Natural killer cell (primary cell): ENCODE results near the gene PHACTR4. TPM values are rescaled to one million over a fixed set of nuclear protein-coding genes. Genes with fewer than 3 reads are reported as not detected.
A peak's percentile ranks its signal among the peaks of the same experiment; 100 is the strongest.

Experiments used
- ATAC-seq, 3 donors: fragments of 150-1000 bp in 2 of 3; fragments of 200-7000 bp in 1 of 3; cut with Tn5 transposase; 1 replicate in 1 of 3; 2 replicates in 2 of 3; pipeline ENCODE4 v1.10.0; 2021; ENCODE audit warnings: mild to moderate bottlenecking in 2 of 3, moderate library complexity in 2 of 3
- DNase-seq, 2 donors: peaks; one replicate each; pipeline versions ENCODE4 v3.0.0 to v3.0.0-alpha.2; 2013 to 2021; ENCODE audit warnings: mixed read lengths in 1 of 2
- H3K27ac ChIP-seq: one replicate; pipeline ENCODE4 v1.5.1; 2013; ENCODE audit warnings: mild to moderate bottlenecking, low read length
- H3K27me3 ChIP-seq: one replicate; pipeline ENCODE4 v1.6.1; 2013; ENCODE audit warnings: low read length; ENCODE audit not compliant: control insufficient read depth, insufficient read depth
- H3K36me3 ChIP-seq: one replicate; pipeline ENCODE4 v1.6.1; 2013; ENCODE audit warnings: low read length; ENCODE audit not compliant: control insufficient read depth, insufficient read depth
- H3K4me1 ChIP-seq: one replicate; pipeline ENCODE4 v1.6.1; 2013; ENCODE audit warnings: low read length; ENCODE audit not compliant: control insufficient read depth, insufficient read depth
- H3K4me3 ChIP-seq: one replicate; pipeline ENCODE4 v1.5.1; 2013; ENCODE audit warnings: low read length
- H3K9me3 ChIP-seq: one replicate; pipeline ENCODE4 v1.6.1; 2013; ENCODE audit warnings: low read length; ENCODE audit not compliant: control insufficient read depth, insufficient read depth
- H3K27ac Mint-ChIP-seq, 2 donors: one replicate each; pipeline ENCODE4 v1.8.0; 2022; ENCODE audit warnings: mild to moderate bottlenecking in 2 of 2, mixed read lengths in 2 of 2, moderate library complexity in 1 of 2
- H3K27me3 Mint-ChIP-seq, 2 donors: one replicate each; pipeline ENCODE4 v1.8.0; 2022; ENCODE audit warnings: low read depth in 2 of 2, mixed read lengths in 2 of 2
- H3K36me3 Mint-ChIP-seq: one replicate; pipeline ENCODE4 v1.8.0; 2022; ENCODE audit warnings: mixed read lengths
- H3K4me1 Mint-ChIP-seq, 2 donors: one replicate each; pipeline ENCODE4 v1.8.0; 2022; ENCODE audit warnings: mixed read lengths in 2 of 2
- H3K4me3 Mint-ChIP-seq: one replicate; pipeline ENCODE4 v1.8.0; 2022; ENCODE audit warnings: mild to moderate bottlenecking, moderate library complexity, mixed read lengths
- H3K9me3 Mint-ChIP-seq, 2 donors: one replicate each; pipeline ENCODE4 v1.8.0; 2022; ENCODE audit warnings: mixed read lengths in 2 of 2
- CTCF ChIP-seq: fragments of 200-600 bp; IDR thresholded peaks from one replicate; pipeline ENCODE4 v1.8.0; 2022; ENCODE audit warnings: antibody characterized with exemption
- WGBS: methylation state at CpG from one replicate; pipeline ENCODE4 v1.1.7; 2013; ENCODE audit warnings: missing lambda C conversion rate; ENCODE audit not compliant: insufficient coverage; 5-methylcytosine and 5-hydroxymethylcytosine counted together
- intact Hi-C: fragments of 100-400 bp; cut with micrococcal nuclease; formaldehyde crosslinking; loops from one replicate; pipeline ENCODE4 v1.14.2; 2022
- total RNA-seq, 4 donors: library from RNA; stranded (reverse); fragments of 120-200 nt in 1 of 4; gene quantifications; one replicate each; pipeline versions ENCODE4 v1.2.3 to v1.2.4, GENCODE V29; 2013 to 2022

Gene PHACTR4
- total RNA-seq, 3 donors from 2014 or later (not counting 1 experiment from before 2014, with no cell fraction given), result 35.2 to 50.9 (median 44.2) TPM

- Mint-ChIP-seq H3K36me3 (no peaks in the 10 kb centered on the region), H3K4me1 (peaks cover 6 to 23% of the 10 kb centered on the region in 2 donors), H3K27ac (peak overlapping the region; percentile 65 to 70), H3K4me3 (no peak overlapping the region), H3K27me3 (no peaks in the 10 kb centered on the region), H3K9me3 (no peaks in the 10 kb centered on the region)
- ATAC-seq, result peak; percentile 53 to 86 (median 79)
- 38% methylated on average over 1 of the region's 1 CpG for WGBS
- no peaks in the 10 kb centered on the region for H3K27me3 ChIP-seq
- intact Hi-C loops, result no loop called here
- no peaks in the 10 kb centered on the region for H3K9me3 ChIP-seq
- no peaks in the 10 kb centered on the region for H3K36me3 ChIP-seq
- peak in 1 of 2 donors; percentile 37 for DNase-seq
- TF ChIP-seq CTCF, result no peak
- no peak overlapping the region for H3K27ac ChIP-seq
- no peaks in the 10 kb centered on the region for H3K4me1 ChIP-seq
- no peak overlapping the region for H3K4me3 ChIP-seq
These were observed 80.4 kb downstream of the PHACTR4 start for GRCh38 chr1:28449904-28450303.

GRCh38 chr1:28450561-28450960, 81.0 kb downstream of the PHACTR4 start:
- Histone ChIP-seq H3K36me3 (no peaks in the 10 kb centered on the region), H3K9me3 (no peaks in the 10 kb centered on the region), H3K27ac (no peak overlapping the region), H3K4me3 (no peak overlapping the region), H3K4me1 (no peaks in the 10 kb centered on the region), H3K27me3 (no peaks in the 10 kb centered on the region)
- DNase-seq (no peak), ATAC-seq (no peak)
- peak overlapping the region; percentile 65 to 70 for H3K27ac Mint-ChIP-seq
- H3K36me3 Mint-ChIP-seq, result no peaks in the 10 kb centered on the region
- H3K4me1 Mint-ChIP-seq, result peaks cover 9 to 25% of the 10 kb centered on the region in 2 donors
- 69% methylated on average over 4 of the region's 5 CpGs for WGBS
- H3K9me3 Mint-ChIP-seq, result no peaks in the 10 kb centered on the region
- intact Hi-C loops, result no loop called here
- H3K27me3 Mint-ChIP-seq, result no peaks in the 10 kb centered on the region
- no peak for TF ChIP-seq CTCF
- H3K4me3 Mint-ChIP-seq, result no peak overlapping the region

GRCh38 chr1:28451011-28451410, 81.5 kb downstream of the PHACTR4 start:
- TF ChIP-seq CTCF, result no peak
- Mint-ChIP-seq H3K36me3 (no peaks in the 10 kb centered on the region), H3K4me1 (peaks cover 14 to 29% of the 10 kb centered on the region in 2 donors), H3K9me3 (no peaks in the 10 kb centered on the region), H3K27ac (peak overlapping the region in 1 of 2 donors; percentile 70), H3K4me3 (no peak overlapping the region), H3K27me3 (no peaks in the 10 kb centered on the region)
- Histone ChIP-seq H3K27me3 (no peaks in the 10 kb centered on the region), H3K36me3 (no peaks in the 10 kb centered on the region), H3K27ac (no peak overlapping the region), H3K9me3 (no peaks in the 10 kb centered on the region), H3K4me3 (no peak overlapping the region), H3K4me1 (no peaks in the 10 kb centered on the region)
- no peak for DNase-seq
- ATAC-seq, result no peak
- 97% methylated on average over 5 of the region's 5 CpGs for WGBS
- intact Hi-C loops, result no loop called here

- Mint-ChIP-seq H3K27ac (peak overlapping the region in 1 of 2 donors; percentile 46), H3K9me3 (no peaks in the 10 kb centered on the region), H3K4me1 (peaks cover 9 to 16% of the 10 kb centered on the region in 2 donors), H3K36me3 (no peaks in the 10 kb centered on the region), H3K4me3 (no peak overlapping the region), H3K27me3 (no peaks in the 10 kb centered on the region)
- H3K4me1 ChIP-seq, result no peaks in the 10 kb centered on the region
- no peak for TF ChIP-seq CTCF
- no peak overlapping the region for H3K4me3 ChIP-seq
- no peaks in the 10 kb centered on the region for H3K9me3 ChIP-seq
- 49% methylated on average over 5 of the region's 5 CpGs for WGBS
- ATAC-seq (no peak), DNase-seq (no peak)
- intact Hi-C loops, result no loop called here
- H3K27me3 ChIP-seq, result no peaks in the 10 kb centered on the region
- peaks cover 6% of the 10 kb centered on the region for H3K36me3 ChIP-seq
- H3K27ac ChIP-seq, result no peak overlapping the region
These were observed 86.5 kb downstream of the PHACTR4 start for GRCh38 chr1:28456078-28456477.
